Stimulated activated effector memory CD8-positive, alpha-beta T cell treated with anti-CD3 and anti-CD28 coated beads, Interleukin-12 subunit alpha, Interleukin-12 subunit beta, amount 100 ng/mL, for 72 hours (primary cell): ENCODE measurements around the gene BICD1.

Experiments used
- ATAC-seq: fragments of 150-1000 bp; cut with Tn5 transposase; 2 replicates; pipeline ENCODE4 v1.10.0; 2021
- DNase-seq, 2 donors: peaks; one replicate each; pipeline ENCODE4 v3.0.0; 2021 to 2022; ENCODE audit warnings: low spot score in 2 of 2
- H3K27ac Mint-ChIP-seq: one replicate; pipeline ENCODE4 v1.8.0; 2022; ENCODE audit warnings: mild to moderate bottlenecking, mixed read lengths
- H3K36me3 Mint-ChIP-seq: one replicate; pipeline ENCODE4 v1.8.0; 2022; ENCODE audit warnings: mild to moderate bottlenecking, mixed read lengths
- H3K4me1 Mint-ChIP-seq: one replicate; pipeline ENCODE4 v1.8.0; 2022; ENCODE audit warnings: mixed read lengths
- H3K4me3 Mint-ChIP-seq: one replicate; pipeline ENCODE4 v1.8.0; 2022; ENCODE audit warnings: mild to moderate bottlenecking, mixed read lengths
- H3K9me3 Mint-ChIP-seq: one replicate; pipeline ENCODE4 v1.8.0; 2022; ENCODE audit warnings: mixed read lengths

The BICD1 gene

DNA sequence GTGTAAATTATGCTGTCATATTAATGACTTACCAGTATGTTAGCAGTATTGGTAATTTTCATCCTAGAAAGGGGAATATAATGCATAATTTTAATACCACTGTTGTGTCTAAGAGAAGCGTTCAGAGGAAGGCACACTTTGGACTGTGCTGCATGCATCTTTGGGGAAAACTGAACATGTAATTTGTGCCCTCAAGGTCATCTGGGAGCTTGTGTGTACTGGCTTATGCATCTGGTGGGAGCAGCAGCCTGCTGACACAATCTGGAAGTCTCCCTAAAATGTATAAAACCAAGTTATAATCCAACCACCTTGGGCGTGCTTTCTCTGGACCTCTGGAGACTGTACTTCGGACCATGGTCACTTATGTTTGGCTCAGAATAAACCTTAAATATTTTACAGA is 306.8 kb downstream of the BICD1 start:
- Mint-ChIP-seq H3K4me1 (no peaks in the 10 kb centered on the region), H3K4me3 (no peak overlapping the region), H3K36me3 (no peaks in the 10 kb centered on the region), H3K27ac (no peak overlapping the region), H3K9me3 (no peaks in the 10 kb centered on the region)
- ATAC-seq = no peak
- no peak for DNase-seq

DNA sequence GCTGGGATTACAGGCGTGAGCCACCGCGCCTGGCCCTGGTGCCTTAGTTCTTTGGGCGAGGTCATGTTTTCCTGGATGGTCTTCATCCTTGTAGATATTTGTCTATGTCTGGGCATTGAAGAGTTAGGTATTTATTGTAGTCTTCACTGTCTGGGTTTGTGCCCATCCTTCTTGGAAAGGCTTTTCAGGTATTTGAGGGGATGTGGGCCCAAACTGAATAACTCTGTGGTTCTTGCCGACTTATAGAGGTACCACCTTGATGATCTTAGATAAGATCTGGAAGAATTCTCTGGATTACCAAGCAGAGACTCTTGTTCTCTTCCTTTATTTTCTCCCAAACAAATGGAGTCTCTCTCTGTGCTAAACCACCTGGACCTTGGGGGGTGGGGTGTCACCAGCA is 311.6 kb downstream of the BICD1 start:
- ATAC-seq = no peak
- Mint-ChIP-seq H3K4me3 (no peak overlapping the region), H3K9me3 (no peaks in the 10 kb centered on the region), H3K4me1 (no peaks in the 10 kb centered on the region), H3K36me3 (no peaks in the 10 kb centered on the region), H3K27ac (no peak overlapping the region)
- DNase-seq = no peak

DNA sequence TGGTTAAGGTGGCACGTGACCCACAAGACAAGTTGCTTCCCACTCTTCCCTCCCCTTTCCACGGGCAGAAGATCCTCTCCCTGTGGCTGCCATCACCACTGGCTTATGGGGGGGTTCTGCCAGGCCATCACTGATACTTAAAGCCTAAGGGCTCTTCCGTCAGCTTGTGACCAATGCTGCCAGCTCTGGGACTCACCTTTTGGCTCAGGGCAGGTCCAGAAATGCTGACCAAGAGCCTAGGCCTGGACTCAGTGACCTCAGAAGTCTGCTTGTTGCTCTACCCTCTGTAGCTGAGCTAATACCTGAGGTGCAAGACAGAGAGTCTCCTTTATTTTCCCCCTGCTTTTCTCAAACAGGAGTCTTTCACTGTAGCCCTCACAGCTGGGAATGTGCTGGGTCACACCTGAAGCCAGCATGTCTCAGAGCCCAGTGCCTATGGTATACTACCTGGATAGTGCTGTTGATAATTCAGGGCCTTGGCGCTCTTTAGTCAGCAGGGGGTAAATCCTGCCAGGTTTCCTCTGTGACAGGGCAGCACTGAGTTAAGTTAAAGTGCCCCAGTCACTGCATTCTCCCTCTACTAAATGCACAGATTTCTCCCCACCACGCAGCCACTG is 312.4 kb downstream of the BICD1 start:
- ATAC-seq (peak; percentile 8), DNase-seq (no peak)
- no peak overlapping the region for H3K4me3 Mint-ChIP-seq
- H3K4me1 Mint-ChIP-seq = no peaks in the 10 kb centered on the region
- H3K36me3 Mint-ChIP-seq = no peaks in the 10 kb centered on the region
- no peak overlapping the region for H3K27ac Mint-ChIP-seq
- H3K9me3 Mint-ChIP-seq = no peaks in the 10 kb centered on the region

DNA sequence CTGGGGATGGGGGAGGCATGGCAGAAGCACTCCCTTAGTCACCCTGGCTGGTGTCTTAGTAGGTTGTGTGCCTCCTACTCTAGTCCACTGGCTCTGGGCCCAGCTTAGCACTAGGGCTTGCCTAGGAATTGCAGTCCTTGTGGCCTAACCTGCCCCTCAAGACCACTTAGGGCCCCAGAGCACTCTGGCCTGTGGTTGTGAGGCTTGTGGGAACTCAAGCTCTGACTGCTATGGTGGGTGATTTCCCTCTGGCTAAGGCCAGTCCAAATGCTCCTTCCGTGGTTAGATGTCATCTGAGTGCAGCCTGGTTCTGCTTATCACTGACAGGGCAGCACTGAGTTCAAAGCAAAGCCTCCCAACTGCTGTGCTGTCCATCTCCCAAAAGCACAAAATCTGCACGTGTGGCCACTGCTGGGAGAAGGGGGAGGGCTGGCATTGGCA is 312.9 kb downstream of the BICD1 start:
- Mint-ChIP-seq H3K4me3 (no peak overlapping the region), H3K9me3 (no peaks in the 10 kb centered on the region), H3K4me1 (no peaks in the 10 kb centered on the region), H3K27ac (no peak overlapping the region), H3K36me3 (no peaks in the 10 kb centered on the region)
- ATAC-seq (peak; percentile 47), DNase-seq (no peak)

DNA sequence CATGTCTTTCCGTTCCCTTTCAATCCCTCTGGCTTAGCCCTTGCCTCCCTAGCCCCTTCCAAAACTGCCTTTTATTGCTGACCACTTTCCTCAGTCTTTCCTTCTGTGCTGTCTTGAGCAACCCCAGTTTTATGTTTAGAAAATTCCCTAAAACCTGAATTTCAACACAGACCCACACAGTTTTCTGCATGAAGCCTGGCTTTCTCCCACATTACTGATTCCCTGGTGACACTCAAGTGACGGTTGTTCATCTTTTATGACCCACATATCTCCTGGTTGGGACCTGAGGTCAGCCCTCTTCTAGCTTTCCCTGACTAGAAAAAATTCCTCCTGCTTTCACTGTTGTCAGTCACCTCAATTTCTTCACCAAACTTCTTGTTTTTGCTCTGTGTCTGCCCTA is 313.7 kb downstream of the BICD1 start:
- Mint-ChIP-seq H3K27ac (no peak overlapping the region), H3K4me1 (no peaks in the 10 kb centered on the region), H3K4me3 (no peak overlapping the region), H3K9me3 (no peaks in the 10 kb centered on the region), H3K36me3 (no peaks in the 10 kb centered on the region)
- no peak for ATAC-seq
- DNase-seq = no peak

DNA sequence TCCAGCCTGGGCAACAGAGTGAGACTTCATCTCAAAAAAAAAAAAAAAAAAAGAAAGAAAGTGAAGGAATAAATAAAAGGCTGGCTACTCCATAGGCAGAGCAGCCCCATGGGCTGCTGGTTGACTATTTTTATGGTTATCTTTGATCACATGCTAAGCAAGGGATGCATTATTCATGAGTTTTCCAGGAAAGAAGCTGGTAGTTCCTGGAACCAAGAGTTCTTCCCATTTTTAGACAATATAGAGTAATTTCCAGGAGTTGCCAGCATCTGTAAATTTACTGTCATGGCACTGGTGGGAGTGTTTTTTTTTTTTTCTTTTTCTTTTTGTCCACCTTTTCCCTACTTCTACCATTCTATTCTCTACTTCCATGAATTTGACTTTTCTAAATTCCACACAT is 316.9 kb downstream of the BICD1 start:
- DNase-seq (no peak), ATAC-seq (no peak)
- Mint-ChIP-seq H3K27ac (no peak overlapping the region), H3K4me1 (no peaks in the 10 kb centered on the region), H3K36me3 (no peaks in the 10 kb centered on the region), H3K4me3 (no peak overlapping the region), H3K9me3 (peaks cover 14% of the 10 kb centered on the region)

DNA sequence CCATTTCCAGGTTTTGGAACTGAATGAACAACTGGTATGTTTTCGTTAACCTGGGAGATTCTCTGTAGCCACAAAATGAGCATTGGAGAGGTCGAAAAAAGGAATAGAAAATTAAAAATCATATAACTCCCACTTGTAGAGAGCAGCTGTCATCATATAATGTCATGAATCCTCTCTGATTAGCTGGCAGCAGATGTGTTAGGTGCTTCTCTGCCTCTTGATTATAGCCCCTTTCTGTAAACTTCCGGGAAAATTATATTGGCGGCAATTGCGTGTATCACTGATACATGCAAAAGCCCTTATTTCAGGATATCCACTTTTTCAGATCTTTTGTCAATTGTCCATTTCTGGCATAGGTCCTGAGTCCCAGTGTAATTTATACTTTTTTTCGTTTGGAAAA is 324.4 kb downstream of the BICD1 start:
- H3K27ac Mint-ChIP-seq = no peak overlapping the region

More for the DNA sequence above, 324.4 kb downstream of the BICD1 start:
- Mint-ChIP-seq H3K4me1 (no peaks in the 10 kb centered on the region), H3K4me3 (no peak overlapping the region), H3K36me3 (no peaks in the 10 kb centered on the region), H3K9me3 (peaks cover 20% of the 10 kb centered on the region)
- DNase-seq = no peak
- ATAC-seq = no peak
